Fibroblast of the conjunctiva (primary cell): Measurements from ENCODE around the gene KCNJ18.
"Not testable (repeated sequence)": the region's sequence is repeated elsewhere in the genome, so short reads cannot be mapped to it uniquely, and the experiment has no call there.

Experiments
- DNase-seq: peaks from one replicate; pipeline ENCODE4 v3.0.0-alpha.2; 2010; ENCODE audit warnings: low read depth

The KCNJ18 gene

DNA sequence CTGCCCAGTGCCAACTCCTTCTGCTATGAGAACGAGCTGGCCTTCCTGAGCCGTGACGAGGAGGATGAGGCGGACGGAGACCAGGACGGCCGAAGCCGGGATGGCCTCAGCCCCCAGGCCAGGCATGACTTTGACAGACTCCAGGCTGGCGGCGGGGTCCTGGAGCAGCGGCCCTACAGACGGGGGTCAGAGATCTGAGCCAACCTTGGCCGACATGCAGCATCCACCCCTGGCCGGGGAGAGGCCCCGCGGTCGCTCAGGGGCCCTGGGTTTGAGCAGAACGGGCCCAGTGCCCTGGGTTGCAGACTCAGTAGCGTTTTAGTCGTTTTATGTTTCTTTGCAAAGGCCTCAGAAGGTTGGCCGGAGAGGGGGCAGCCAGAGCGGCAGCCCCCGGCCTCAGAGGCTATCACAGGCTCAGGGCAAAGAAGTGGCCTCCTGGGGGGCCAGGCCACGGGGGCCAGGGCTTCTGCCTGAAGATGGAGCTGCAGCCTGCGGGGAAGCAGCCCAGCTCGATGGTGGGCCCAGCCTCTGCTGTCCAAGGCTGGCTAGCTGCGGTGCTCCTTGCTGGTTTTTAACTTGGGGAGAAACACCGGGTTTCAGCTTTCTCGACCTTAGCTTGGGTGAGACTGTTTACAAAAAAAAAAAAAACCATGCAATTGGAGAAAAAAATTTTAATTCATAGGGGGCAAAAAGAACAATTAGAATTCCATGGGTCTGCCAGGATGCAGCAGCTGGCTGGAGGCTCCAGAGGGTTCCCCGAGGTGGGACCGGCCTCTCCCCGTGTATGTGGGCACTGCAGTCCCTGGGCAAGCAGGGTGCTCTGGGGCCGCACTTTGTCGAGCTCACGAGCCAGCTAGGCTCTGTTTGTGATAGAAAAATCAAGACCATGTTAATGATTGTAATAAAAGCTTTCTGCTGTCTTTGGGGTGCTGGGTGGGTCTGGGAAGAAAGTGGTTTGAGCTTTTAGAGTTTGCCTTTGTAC is 11.9 kb downstream of the KCNJ18 start:
- not testable (repeated sequence) for DNase-seq

DNA sequence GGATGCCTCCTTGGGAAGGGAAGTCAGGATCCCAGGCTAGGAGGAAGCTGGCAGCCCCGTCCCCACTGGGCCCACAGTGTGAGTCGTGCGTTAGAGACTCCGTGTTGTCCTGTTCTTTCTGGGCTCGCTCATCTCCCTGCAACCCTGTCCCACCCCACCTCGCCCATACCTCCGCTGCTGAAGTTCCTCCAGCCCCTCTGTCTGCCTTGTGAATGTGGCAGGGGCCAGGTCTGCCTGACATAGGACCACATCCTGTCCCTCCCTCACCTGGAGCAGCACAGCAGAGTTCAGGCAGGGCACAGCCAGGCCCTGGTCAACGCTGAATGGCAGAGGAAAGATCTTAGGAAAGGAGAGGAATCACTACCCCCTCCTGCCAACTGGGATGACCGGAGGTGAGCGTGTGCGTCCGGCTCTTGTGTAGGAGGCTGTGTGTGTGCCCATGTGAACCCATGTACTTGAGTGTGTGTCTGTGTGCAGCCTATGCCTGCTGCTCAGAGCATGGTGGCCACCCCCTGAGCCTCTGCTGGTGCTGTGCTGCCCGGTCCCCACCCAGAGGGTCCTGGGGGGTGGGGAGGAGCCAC is 12.8 kb downstream of the KCNJ18 start:
- DNase-seq = no peak

DNA sequence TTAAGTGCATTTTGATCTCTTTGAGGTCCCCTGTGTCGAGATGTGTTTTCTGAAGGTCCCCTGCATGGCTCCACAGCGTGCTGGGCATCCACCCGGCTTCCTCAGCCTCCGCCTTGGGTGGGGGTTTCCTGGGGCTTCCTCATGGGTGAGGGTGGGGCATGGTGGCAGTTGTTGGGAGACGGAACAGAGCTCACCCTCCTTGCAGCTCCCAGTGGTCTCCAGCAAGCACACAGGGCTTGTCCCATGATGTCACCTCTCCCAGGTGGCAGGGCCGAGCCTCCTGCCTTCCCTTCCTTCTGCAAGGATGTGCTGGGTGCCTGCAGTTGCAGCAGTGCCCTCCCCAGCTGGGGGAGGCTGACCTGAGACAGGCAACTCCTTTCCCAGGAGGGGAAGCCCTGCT is 13.4 kb downstream of the KCNJ18 start:
- DNase-seq = not testable (repeated sequence)

DNA sequence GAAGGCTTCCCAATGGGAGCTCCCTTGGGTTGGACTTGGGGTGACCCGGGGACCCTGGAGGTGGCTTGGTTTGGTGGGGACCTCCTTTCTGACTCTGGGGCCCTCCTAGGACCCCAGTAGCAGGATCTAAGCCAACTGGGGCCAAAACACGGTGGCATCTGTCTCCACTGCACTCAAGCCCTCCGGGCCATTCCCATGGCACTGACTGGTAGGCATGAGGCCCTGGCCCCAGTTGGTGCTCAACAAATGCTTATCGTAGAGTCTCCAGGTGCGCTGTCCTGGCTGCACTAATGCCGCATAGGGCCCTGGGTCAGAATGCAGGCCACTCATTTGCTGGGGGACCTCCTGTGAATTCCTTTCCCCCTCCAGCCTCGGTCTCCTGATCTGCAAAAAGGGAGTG is 14.2 kb downstream of the KCNJ18 start:
- not testable (repeated sequence) for DNase-seq

DNA sequence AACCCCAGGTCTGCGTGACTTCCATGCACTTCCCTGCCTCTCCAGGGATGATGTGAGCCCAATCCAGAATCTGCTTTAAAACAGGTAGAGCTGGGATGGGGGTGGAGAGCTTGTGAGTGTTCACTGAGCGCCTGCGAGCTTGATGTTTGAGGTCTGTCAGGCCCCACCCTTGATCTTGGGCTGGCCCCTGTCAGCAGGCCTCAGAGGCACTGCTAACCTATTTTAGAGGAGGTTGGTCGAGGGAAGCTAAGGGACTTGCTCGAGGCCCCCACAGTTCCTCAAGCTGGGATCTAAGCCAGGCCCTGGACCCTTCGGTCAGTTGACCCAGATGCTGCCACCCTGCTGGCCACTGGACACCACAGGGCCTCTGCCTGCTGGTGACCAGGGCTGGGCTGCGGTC is 14.8 kb downstream of the KCNJ18 start:
- DNase-seq = not testable (repeated sequence)

DNA sequence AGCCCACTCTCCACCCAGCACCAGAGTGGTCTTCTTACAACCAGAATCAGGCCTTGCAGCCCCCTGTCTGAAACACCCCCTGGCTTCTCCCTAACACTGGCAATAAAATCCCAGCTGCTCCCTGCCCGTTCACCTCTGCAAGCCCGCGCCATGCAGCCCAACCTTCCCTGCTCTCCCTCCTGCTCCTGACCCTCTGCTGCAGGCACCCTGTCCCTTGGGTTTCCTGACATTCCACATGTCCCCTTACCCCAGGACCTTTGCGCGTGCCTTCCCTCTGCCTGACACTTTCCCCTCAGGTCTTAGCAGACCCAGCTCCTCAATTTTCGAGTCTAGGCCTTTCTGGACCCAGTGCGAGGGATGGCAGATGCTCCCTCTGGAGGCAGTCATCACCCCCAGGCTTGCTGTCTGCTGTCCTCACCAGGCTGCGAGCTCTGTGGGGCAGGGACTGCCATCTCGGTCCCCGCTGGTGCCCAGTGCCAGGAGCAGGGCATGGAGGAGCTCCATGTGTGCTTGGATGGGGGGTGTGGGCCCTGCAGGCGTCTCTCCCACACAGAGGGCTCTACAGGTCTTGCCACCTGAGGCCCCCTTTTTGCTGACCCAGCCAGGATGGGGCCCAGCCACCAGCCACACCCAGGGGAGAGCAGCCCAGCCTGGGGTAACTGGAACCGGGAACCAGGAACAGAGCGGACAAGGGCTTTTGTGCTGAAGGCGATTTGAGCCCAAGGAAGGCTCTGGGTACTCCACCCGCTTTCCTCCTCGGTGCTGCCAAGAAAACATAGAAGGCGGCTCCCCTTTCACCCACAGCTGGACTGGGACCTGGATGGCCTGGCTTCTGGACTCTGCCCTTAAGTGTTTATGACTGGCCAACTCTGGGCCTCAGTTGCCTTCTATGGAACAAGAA is 15.6 kb downstream of the KCNJ18 start:
- not testable (repeated sequence) for DNase-seq

DNA sequence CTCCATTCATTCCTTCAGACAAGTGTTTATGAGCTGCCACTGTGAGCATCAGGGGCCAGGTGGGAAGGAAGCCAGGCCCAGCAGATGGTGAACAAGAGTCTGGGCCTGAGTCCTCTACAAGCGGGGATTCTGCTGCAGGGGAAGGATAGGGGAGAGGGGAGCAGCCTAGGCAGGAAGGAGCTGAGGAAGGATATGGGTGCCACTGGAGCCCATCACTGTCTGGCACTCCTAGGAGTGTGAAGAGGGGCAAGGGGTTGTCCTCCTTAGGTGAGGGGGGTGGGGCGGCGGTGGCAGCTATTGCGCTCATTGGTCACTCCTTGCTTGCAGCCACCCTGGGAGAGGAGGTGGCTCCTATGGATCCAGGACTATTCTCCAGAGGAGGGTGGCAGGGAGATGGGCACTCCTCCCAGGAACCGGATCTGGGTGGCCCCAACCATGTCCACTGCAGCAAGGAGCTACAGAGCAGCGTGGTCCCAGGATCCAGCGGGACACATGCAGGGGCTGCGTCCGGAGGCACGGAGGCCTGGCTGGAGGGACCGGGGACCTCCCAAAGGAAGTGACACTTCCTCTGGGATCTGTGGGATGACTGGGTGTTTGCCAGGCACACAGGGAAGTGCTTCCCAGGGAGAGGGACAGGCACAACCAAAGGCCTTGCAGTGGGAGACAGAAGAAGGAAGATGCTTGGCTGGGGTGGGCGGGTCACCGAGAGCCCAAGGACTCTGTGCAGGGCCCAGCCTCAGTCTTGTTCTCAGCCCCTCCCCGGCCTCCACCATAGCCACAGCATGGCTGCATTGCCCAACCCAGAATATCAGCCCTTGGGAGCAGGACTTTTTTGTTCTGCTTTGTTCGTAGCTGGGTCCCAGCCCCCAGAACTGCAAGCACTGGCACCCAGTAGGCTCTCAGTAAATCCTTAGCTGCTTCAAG is 16.6 kb downstream of the KCNJ18 start:
- DNase-seq = not testable (repeated sequence)

DNA sequence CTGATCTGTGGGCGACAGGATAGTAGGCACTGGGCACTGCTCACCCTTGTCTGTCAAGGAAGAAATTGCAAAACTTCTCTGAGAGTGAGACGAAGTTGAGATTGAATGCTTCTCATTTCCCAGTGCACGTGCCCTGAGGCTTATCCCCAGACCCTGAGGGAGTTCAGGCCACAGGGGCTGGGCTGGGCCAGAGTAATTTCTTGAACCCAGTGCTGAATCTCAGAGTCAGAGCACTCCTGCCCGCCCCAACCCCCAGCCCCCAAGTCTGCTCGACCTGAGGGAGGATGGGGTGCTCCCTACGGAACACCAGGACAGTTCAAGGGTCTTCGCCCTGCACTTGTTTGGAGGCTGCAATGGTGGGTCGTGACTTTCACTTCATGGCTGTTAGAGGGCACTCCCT is 17.7 kb downstream of the KCNJ18 start:
- DNase-seq = not testable (repeated sequence)

DNA sequence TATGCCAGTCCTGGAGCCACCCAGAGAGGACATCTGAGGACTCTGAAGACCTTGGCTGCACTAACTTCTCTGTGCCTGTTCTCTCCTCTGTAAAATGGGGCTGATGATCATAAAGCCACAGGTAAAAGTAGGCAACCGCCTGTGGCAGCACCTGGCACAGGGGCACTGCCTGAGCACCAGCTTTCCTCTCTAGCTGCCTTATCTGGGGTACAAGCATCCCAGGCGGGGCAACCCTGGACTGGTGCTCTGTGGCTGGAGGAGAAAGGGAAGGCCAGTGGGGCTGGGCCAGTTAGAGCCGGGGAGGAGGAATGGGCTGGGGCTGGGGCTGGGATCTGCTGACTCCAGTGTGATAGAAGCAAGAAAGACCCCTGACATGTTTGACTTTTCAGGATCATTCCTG is 18.2 kb downstream of the KCNJ18 start:
- DNase-seq = not testable (repeated sequence)

DNA sequence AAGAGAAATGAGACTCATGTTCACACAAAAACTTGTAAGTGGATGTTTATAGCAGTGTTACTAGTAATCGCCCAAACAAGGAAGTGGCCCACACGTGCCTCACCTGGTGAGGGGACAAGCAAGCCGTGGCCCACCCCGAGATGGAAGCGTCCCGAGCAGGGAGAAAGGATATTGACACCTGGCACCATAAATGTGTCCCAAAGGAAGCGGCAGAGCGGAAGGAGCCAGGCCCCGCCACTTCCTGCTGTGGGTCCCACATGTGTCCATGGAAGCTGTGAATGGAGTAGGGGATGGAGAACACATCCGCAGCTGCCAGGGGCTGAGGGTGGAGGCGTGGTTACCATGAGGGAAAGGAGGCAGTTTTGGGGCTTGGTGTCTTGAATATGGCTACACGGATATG is 18.9 kb downstream of the KCNJ18 start:
- no peak for DNase-seq

DNA sequence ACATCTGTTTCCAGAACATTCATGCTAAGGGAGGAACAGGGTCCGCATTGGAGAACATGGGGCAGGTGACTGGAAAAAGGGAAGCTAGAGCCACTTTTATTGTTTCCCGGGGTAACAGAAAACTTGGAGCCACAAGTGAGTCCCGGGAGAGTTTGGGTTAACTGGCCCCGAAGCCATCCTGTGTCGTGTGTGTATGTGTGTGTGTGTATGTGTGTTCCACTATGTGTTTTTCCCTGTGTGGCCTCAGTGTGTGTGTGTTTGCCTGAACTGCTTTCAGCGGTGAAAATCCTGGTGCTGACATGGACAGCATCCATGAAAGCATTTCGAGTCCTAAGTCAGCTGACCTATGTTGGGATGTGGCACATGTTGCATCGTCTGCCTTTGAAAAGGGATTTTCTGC is 20.7 kb downstream of the KCNJ18 start:
- DNase-seq = not testable (repeated sequence)

DNA sequence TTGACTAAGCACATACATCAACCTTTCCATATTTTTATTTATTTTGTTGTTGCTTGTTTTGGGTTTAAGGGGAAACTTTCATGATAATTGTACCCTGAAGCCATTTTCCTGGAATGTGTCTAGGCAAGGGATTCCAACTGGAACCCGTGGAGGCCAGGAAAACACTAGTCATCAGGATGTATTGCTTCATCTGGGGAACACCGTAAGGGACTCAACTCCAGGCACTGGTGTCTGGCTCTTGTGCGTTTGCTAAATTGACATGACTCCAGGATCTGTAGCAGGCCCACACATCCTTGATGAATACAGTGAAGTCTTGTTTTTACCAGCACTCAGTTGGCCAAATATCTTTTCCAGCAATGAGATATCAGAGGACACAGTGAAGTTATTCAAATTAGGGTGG is 21.3 kb downstream of the KCNJ18 start:
- not testable (repeated sequence) for DNase-seq

DNA sequence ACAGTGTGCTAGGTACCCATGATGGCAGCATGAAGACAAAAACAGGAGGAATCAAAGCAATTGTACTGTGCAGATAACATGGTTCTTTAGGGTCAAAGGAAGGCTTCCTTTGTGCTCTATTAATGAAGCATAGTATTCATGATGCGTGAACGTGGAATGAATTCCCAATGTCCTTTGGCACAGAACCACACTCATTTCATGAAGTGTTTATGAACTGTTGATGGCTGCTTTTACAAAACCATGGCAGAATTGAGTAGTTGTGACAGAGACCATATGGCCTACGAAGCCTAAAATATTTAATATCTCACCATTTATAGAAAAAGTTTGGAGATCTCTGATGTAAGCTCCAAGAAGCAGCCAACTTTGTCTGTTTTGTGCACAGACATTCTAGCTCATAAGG is 22.4 kb downstream of the KCNJ18 start:
- not testable (repeated sequence) for DNase-seq

DNA sequence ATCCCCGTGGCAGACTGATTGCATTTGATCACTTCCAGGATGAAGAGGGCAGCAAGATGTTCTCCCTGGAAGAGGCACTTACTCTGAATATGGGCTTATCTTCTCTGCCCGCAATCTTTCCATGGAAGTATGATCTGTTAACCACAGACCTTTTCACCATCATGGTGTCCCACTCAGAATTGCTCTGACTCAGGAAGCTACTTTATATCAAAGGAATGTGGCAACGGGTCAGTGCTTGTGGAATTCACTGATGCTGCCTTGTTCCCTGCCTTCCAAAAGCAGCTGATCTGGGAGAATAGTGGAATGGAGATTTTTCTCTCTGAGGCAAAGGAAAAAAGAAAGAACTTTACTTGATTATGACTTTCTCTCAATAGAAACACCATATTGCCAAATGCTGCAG is 23.6 kb downstream of the KCNJ18 start:
- DNase-seq = not testable (repeated sequence)

DNA sequence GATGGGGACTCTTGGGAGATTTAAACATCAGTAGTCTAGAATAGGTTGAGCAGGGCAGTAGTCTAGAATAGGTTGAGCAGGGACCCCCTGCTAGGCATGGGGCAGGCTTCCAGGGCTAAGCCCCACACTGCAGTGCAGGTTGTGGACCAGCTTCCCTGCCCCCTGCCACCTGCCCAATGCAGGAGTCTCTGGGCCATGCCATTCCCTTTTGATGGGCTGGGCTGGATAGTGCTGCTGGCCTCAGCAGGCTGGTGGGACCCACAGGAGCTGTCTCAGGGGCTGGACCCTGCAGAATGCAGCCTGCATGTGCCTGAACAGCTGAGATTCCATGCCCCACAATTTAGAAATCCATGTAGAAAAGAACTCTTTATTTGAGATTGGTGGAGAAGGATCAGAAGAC is 26.6 kb downstream of the KCNJ18 start:
- not testable (repeated sequence) for DNase-seq

DNA sequence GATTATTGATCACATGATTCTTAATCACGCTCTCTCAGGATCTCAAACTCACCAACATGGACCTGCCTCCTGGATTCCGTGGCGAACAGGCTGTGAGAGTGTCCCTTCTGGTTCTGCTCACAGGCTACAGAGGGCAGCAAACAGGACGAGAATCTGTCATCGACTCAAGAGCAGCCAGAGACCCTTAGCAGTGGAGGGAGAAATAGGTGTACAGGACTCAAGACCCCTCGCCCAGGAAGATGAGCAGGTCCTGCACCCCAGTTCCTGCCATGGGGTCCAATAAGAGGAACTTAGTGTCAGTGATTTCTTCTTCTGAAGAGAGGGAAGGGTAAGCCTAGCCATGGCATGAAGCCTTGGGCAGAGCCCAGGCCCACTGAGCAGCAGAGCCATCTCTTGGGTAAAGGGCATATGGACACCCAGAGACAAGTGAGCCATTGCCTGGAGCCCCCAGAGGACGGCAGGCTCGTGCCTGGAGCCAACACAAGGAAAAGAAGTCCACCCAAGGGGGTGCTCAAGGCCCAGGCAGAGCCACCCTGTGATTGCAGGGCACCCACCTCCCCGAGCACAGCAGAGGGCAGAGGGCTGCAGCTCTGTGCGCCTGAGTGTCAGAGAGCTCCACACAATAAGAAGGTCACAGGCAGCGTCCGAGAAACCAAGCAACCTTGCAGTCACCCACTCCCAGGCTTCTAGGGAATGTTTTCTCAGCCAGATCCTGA is 27.3 kb downstream of the KCNJ18 start:
- not testable (repeated sequence) for DNase-seq

DNA sequence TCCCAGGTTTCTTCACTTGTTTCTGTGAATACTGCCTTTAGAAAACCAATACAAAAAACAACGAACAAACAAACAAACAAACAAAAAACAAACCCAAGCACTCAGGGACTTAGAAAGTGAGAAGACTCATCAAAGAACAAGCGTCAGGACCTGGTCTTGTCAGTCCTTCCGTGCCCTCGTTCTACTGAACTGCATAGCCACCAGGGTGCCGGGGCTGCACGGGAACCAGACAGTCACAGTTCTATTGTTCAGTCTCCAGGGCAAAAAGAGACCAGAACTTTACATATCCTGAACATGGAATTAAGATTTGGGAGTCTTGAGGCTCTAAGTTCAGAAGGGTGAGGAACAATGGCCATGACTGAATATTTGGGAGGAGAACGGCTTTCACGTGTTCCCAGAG is 28.2 kb downstream of the KCNJ18 start:
- DNase-seq = not testable (repeated sequence)

DNA sequence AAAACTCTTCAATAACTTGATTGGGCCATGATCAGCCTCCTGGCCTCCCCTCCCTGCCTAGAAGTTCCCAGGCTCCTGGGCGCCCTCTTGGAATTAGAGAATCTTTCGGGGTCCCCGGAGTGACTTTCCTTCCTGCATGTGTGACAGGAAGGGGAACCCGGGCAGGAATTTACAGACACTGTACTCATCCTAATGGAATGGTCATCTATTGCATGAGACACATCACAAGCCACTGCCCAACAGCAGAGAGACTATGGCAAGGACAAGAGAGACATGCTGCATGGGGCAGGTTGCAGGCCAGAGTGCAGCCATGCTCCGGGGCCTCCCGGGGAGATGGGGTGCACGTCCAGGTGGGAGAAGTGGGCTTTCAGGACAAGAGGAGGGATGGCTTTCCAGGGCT is 29.9 kb downstream of the KCNJ18 start:
- DNase-seq = not testable (repeated sequence)

DNA sequence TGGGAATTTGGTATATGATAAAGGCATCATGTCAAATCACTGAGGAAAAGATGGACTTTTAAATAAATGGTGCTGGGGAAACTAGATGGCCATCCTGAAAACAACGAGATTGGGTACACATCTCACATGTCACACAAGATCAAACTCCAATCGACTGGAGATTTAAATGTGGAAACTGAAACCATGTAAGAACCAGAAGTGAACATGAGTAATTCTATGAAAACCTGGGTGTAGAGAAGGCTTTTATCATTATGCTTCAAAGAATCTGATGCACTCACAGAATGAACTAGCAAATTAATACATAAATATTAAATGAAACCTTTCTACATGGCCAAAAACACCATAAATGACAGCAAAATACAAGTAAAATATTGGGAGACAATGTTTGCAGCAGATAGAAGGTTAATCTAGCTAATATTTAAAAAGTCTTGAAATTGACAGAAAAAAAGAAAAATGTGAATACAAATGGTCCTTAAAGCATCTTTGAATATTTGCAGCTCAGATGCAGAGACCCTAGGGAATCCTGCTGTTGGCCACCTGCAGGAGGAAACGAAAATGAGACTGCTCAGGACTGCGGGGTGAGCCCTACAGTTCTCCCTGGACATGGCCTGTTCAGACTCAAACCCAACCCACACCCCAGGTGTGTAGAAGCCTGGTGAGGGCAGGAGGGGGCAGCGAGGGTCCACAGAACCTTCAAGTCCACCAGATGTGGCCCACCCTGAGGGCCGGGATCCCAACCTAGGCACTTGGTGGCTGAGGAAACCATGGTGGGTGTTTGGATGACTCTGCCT is 32.1 kb downstream of the KCNJ18 start:
- not testable (repeated sequence) for DNase-seq

DNA sequence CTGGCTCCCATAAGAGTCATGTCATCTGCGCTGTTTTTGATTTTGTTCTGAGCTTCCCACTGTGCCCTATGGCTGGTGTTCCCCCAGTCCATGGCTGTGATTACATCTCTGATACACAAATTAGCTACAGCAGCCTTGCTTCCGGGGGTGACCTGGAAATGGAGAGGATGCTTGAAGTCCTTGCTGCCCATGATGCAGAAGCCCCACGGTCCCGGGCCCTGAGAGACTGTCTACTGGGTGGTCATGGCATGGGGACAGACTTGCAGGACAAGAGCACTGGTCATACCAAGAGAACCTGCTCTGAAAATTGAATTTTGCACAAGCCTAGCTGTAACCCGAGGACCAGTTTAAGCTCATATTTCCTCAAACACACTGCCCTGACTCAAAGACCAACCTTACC is 38.8 kb downstream of the KCNJ18 start:
- DNase-seq = not testable (repeated sequence)
